Spleen (tissue), 7 donors: ENCODE data around the gene DAB1.
"Not testable (repeated sequence)": the region's sequence is repeated elsewhere in the genome, so short reads cannot be mapped to it uniquely, and the experiment has no call there.

Experiments
- POLR2A ChIP-seq, 3 donors: fragments of 450-650 bp; IDR thresholded peaks; one replicate each; pipeline ENCODE4 v1.5.1; 2017; ENCODE audit warnings: antibody characterized with exemption in 3 of 3, mild to moderate bottlenecking in 1 of 3
- POLR2AphosphoS5 ChIP-seq, 3 donors: sonication (generic); formaldehyde crosslinking; IDR thresholded peaks; one replicate each; pipeline ENCODE4 v1.5.1; 2017; ENCODE audit warnings: antibody characterized with exemption in 3 of 3
- TF ChIP-seq, protein P1 (sequence below), 11 experiments: fragments of 200-600 bp in 7 of 11; fragments of 450-650 bp in 4 of 11; sonication (generic) in 4 of 11; IDR thresholded peaks in 8 of 11; conservative IDR thresholded peaks in 3 of 11; 1 replicate in 7 of 11; 2 replicates in 4 of 11; pipeline versions ENCODE4 v1.4.0 to v1.8.0; 2016 to 2021; ENCODE audit warnings: antibody characterized with exemption in 11 of 11, inconsistent platforms in 4 of 11, mild to moderate bottlenecking in 1 of 11
- donor health status: DM: no; HTN: no; CAD: no; lungs with moderate emphysema.
- donor health status: DM: no; HTN: no; CAD: no.
- donor health status: DM: no; HTN: no; CAD: no.

GRCh38 chr1:57220905-57221304 is 203.0 kb downstream of the DAB1 start:
- TF ChIP-seq, protein P1, sequence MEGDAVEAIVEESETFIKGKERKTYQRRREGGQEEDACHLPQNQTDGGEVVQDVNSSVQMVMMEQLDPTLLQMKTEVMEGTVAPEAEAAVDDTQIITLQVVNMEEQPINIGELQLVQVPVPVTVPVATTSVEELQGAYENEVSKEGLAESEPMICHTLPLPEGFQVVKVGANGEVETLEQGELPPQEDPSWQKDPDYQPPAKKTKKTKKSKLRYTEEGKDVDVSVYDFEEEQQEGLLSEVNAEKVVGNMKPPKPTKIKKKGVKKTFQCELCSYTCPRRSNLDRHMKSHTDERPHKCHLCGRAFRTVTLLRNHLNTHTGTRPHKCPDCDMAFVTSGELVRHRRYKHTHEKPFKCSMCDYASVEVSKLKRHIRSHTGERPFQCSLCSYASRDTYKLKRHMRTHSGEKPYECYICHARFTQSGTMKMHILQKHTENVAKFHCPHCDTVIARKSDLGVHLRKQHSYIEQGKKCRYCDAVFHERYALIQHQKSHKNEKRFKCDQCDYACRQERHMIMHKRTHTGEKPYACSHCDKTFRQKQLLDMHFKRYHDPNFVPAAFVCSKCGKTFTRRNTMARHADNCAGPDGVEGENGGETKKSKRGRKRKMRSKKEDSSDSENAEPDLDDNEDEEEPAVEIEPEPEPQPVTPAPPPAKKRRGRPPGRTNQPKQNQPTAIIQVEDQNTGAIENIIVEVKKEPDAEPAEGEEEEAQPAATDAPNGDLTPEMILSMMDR (IDR thresholded peaks at IDR 0.05 in 8 of 11, conservative IDR thresholded peaks at IDR 0.05 in 3 of 11) = not testable (repeated sequence)
- TF ChIP-seq POLR2A, POLR2AphosphoS5 (IDR thresholded peaks at IDR 0.05): not testable (repeated sequence)
